ENCODE results near the gene CAMKK1.

Gene CAMKK1

GRCh38 chr17:3889325-3890012 lies 3.4 kb downstream of the CAMKK1 start:
- H3K4me3 ChIP-seq (ENCODE audit: low read length), result no peak overlapping the region
- no peaks in the 10 kb centered on the region for H3K9me3 ChIP-seq (ENCODE audit: control insufficient read depth, insufficient read depth, low read length)
- no CpG with 5 or more reads among the region's 17 CpGs for WGBS (ENCODE audit: insufficient coverage, insufficient read length)
- DNase-seq (ENCODE audit: low read depth, low spot score), result no peak
- no peaks in the 10 kb centered on the region for H3K27me3 ChIP-seq (ENCODE audit: control insufficient read depth, insufficient read depth, low read length)
- peaks cover 16% of the 10 kb centered on the region for H3K4me1 ChIP-seq (ENCODE audit: control insufficient read depth, insufficient read depth, low read length)
- H3K27ac ChIP-seq (ENCODE audit: low read length), result no peak overlapping the region
- no peaks in the 10 kb centered on the region; the same call in 1 of the 2 replicates for H3K36me3 ChIP-seq (ENCODE audit: control insufficient read depth, insufficient read depth, low read length)

- H3K9me3 ChIP-seq (ENCODE audit: control insufficient read depth, insufficient read depth, low read length), result no peaks in the 10 kb centered on the region
- peaks cover 4% of the 10 kb centered on the region; the same call in 1 of the 2 replicates for H3K36me3 ChIP-seq (ENCODE audit: control insufficient read depth, insufficient read depth, low read length)
- H3K27me3 ChIP-seq (ENCODE audit: control insufficient read depth, insufficient read depth, low read length), result no peaks in the 10 kb centered on the region
- no peak for DNase-seq (ENCODE audit: low read depth, low spot score)
- WGBS (ENCODE audit: insufficient coverage, insufficient read length), result no CpG with 5 or more reads among the region's 50 CpGs
- peaks cover 14% of the 10 kb centered on the region for H3K4me1 ChIP-seq (ENCODE audit: control insufficient read depth, insufficient read depth, low read length)
- no peak overlapping the region for H3K27ac ChIP-seq (ENCODE audit: low read length)
- H3K4me3 ChIP-seq (ENCODE audit: low read length), result no peak overlapping the region
Observed at GRCh38 chr17:3888343-3889171, 4.3 kb downstream of the CAMKK1 start.

GRCh38 chr17:3887804-3888203 lies 5.0 kb downstream of the CAMKK1 start:
- H3K27me3 ChIP-seq (ENCODE audit: control insufficient read depth, insufficient read depth, low read length), result no peaks in the 10 kb centered on the region
- H3K27ac ChIP-seq (ENCODE audit: low read length), result no peak overlapping the region
- H3K4me3 ChIP-seq (ENCODE audit: low read length), result no peak overlapping the region
- peaks cover 4% of the 10 kb centered on the region; the same call in 1 of the 2 replicates for H3K36me3 ChIP-seq (ENCODE audit: control insufficient read depth, insufficient read depth, low read length)
- H3K4me1 ChIP-seq (ENCODE audit: control insufficient read depth, insufficient read depth, low read length), result peaks cover 14% of the 10 kb centered on the region
- WGBS (ENCODE audit: insufficient coverage, insufficient read length), result no CpG with 5 or more reads among the region's 9 CpGs
- no peak for DNase-seq (ENCODE audit: low read depth, low spot score)
- no peaks in the 10 kb centered on the region for H3K9me3 ChIP-seq (ENCODE audit: control insufficient read depth, insufficient read depth, low read length)

- no peak for DNase-seq (ENCODE audit: low read depth, low spot score)
- WGBS (ENCODE audit: insufficient coverage, insufficient read length), result no CpG with 5 or more reads among the region's 2 CpGs
- Histone ChIP-seq H3K27me3 (ENCODE audit: control insufficient read depth, insufficient read depth, low read length) (no peaks in the 10 kb centered on the region), H3K9me3 (ENCODE audit: control insufficient read depth, insufficient read depth, low read length) (no peaks in the 10 kb centered on the region), H3K36me3 (ENCODE audit: control insufficient read depth, insufficient read depth, low read length) (peaks cover 4% of the 10 kb centered on the region; the same call in 1 of the 2 replicates), H3K4me3 (ENCODE audit: low read length) (no peak overlapping the region), H3K27ac (ENCODE audit: low read length) (no peak overlapping the region), H3K4me1 (ENCODE audit: control insufficient read depth, insufficient read depth, low read length) (peaks cover 14% of the 10 kb centered on the region)
Observed at GRCh38 chr17:3887394-3887793, 5.5 kb downstream of the CAMKK1 start.

- Histone ChIP-seq H3K4me3 (ENCODE audit: low read length) (no peak overlapping the region), H3K36me3 (ENCODE audit: control insufficient read depth, insufficient read depth, low read length) (peaks cover 4% of the 10 kb centered on the region; the same call in 1 of the 2 replicates), H3K9me3 (ENCODE audit: control insufficient read depth, insufficient read depth, low read length) (no peaks in the 10 kb centered on the region), H3K4me1 (ENCODE audit: control insufficient read depth, insufficient read depth, low read length) (peaks cover 12% of the 10 kb centered on the region), H3K27ac (ENCODE audit: low read length) (no peak overlapping the region), H3K27me3 (ENCODE audit: control insufficient read depth, insufficient read depth, low read length) (no peaks in the 10 kb centered on the region)
- no peak for DNase-seq (ENCODE audit: low read depth, low spot score)
- WGBS (ENCODE audit: insufficient coverage, insufficient read length), result no CpG with 5 or more reads among the region's 10 CpGs
Observed at GRCh38 chr17:3886776-3887175, 6.1 kb downstream of the CAMKK1 start.

GRCh38 chr17:3885970-3886369 lies 6.9 kb downstream of the CAMKK1 start:
- Histone ChIP-seq H3K27me3 (ENCODE audit: control insufficient read depth, insufficient read depth, low read length) (no peaks in the 10 kb centered on the region), H3K4me1 (ENCODE audit: control insufficient read depth, insufficient read depth, low read length) (peaks cover 8% of the 10 kb centered on the region), H3K4me3 (ENCODE audit: low read length) (no peak overlapping the region), H3K27ac (ENCODE audit: low read length) (no peak overlapping the region), H3K36me3 (ENCODE audit: control insufficient read depth, insufficient read depth, low read length) (peaks cover 4% of the 10 kb centered on the region; the same call in 1 of the 2 replicates), H3K9me3 (ENCODE audit: control insufficient read depth, insufficient read depth, low read length) (no peaks in the 10 kb centered on the region)
- WGBS (ENCODE audit: insufficient coverage, insufficient read length), result no CpG with 5 or more reads among the region's 4 CpGs
- DNase-seq (ENCODE audit: low read depth, low spot score), result no peak

GRCh38 chr17:3885271-3885670 lies 7.6 kb downstream of the CAMKK1 start:
- Histone ChIP-seq H3K36me3 (ENCODE audit: control insufficient read depth, insufficient read depth, low read length) (peaks cover 4% of the 10 kb centered on the region; the same call in 1 of the 2 replicates), H3K9me3 (ENCODE audit: control insufficient read depth, insufficient read depth, low read length) (no peaks in the 10 kb centered on the region), H3K27me3 (ENCODE audit: control insufficient read depth, insufficient read depth, low read length) (no peaks in the 10 kb centered on the region), H3K4me3 (ENCODE audit: low read length) (no peak overlapping the region), H3K4me1 (ENCODE audit: control insufficient read depth, insufficient read depth, low read length) (peaks cover 5% of the 10 kb centered on the region), H3K27ac (ENCODE audit: low read length) (no peak overlapping the region)
- no peak for DNase-seq (ENCODE audit: low read depth, low spot score)
- no CpG with 5 or more reads among the region's 14 CpGs for WGBS (ENCODE audit: insufficient coverage, insufficient read length)

GRCh38 chr17:3884188-3884587 lies 8.7 kb downstream of the CAMKK1 start:
- no peak overlapping the region for H3K27ac ChIP-seq (ENCODE audit: low read length)
- H3K4me3 ChIP-seq (ENCODE audit: low read length), result no peak overlapping the region
- no peaks in the 10 kb centered on the region for H3K27me3 ChIP-seq (ENCODE audit: control insufficient read depth, insufficient read depth, low read length)
- H3K4me1 ChIP-seq (ENCODE audit: control insufficient read depth, insufficient read depth, low read length), result peaks cover 3% of the 10 kb centered on the region; the same call in 1 of the 2 replicates
- DNase-seq (ENCODE audit: low read depth, low spot score), result no peak
- no CpG with 5 or more reads among the region's 12 CpGs for WGBS (ENCODE audit: insufficient coverage, insufficient read length)
- H3K9me3 ChIP-seq (ENCODE audit: control insufficient read depth, insufficient read depth, low read length), result no peaks in the 10 kb centered on the region
- H3K36me3 ChIP-seq (ENCODE audit: control insufficient read depth, insufficient read depth, low read length), result peaks cover 4% of the 10 kb centered on the region; the same call in 1 of the 2 replicates

- Histone ChIP-seq H3K4me3 (ENCODE audit: low read length) (no peak overlapping the region), H3K27ac (ENCODE audit: low read length) (no peak overlapping the region), H3K9me3 (ENCODE audit: control insufficient read depth, insufficient read depth, low read length) (no peaks in the 10 kb centered on the region), H3K36me3 (ENCODE audit: control insufficient read depth, insufficient read depth, low read length) (peaks cover 4% of the 10 kb centered on the region; the same call in 1 of the 2 replicates), H3K4me1 (ENCODE audit: control insufficient read depth, insufficient read depth, low read length) (no peaks in the 10 kb centered on the region), H3K27me3 (ENCODE audit: control insufficient read depth, insufficient read depth, low read length) (no peaks in the 10 kb centered on the region)
- DNase-seq (ENCODE audit: low read depth, low spot score), result no peak
- no CpG with 5 or more reads among the region's 4 CpGs for WGBS (ENCODE audit: insufficient coverage, insufficient read length)
Observed at GRCh38 chr17:3882276-3882675, 10.6 kb downstream of the CAMKK1 start.

- Histone ChIP-seq H3K4me3 (ENCODE audit: low read length) (no peak overlapping the region), H3K9me3 (ENCODE audit: control insufficient read depth, insufficient read depth, low read length) (no peaks in the 10 kb centered on the region), H3K36me3 (ENCODE audit: control insufficient read depth, insufficient read depth, low read length) (peaks cover 8% of the 10 kb centered on the region; the same call in 1 of the 2 replicates), H3K4me1 (ENCODE audit: control insufficient read depth, insufficient read depth, low read length) (no peaks in the 10 kb centered on the region), H3K27ac (ENCODE audit: low read length) (no peak overlapping the region), H3K27me3 (ENCODE audit: control insufficient read depth, insufficient read depth, low read length) (no peaks in the 10 kb centered on the region)
- no peak for DNase-seq (ENCODE audit: low read depth, low spot score)
- no CpG with 5 or more reads among the region's 7 CpGs for WGBS (ENCODE audit: insufficient coverage, insufficient read length)
Observed at GRCh38 chr17:3880983-3881382, 11.9 kb downstream of the CAMKK1 start.

All from iPS DF 6.9 (cell line).